ENCODE measurements around the gene CHI3L2.
"Not testable (repeated sequence)": the region's sequence is repeated elsewhere in the genome, so short reads cannot be mapped to it uniquely, and the experiment has no call there.

Gene CHI3L2

DNA sequence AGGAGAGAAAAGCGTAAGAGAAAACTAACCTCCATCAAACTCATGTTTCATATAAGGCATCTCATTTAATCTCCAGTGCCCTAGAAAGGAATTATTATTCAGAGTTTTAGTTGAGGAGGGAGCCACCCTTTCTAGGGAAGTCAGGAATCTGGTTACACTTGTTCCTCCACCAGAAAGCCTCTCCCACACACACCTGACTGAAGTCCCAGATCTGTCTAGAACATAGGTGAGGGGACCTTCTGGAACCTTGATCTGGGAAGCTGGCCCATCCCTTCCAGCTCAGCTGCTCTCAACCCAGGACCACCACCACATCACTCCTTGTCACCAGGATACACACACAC, 25.2 kb upstream of the CHI3L2 start:
- DNase-seq (ENCODE audit: low read depth) = no peak

- no peak for DNase-seq (ENCODE audit: low read depth)
Observed at GRCh38 chr1:111202707-111203623, 24.5 kb upstream of the CHI3L2 start.

- peak; percentile 79 for DNase-seq (ENCODE audit: low read depth)
Observed at GRCh38 chr1:111203681-111204200, 23.8 kb upstream of the CHI3L2 start.

GRCh38 chr1:111204201-111204982, 23.1 kb upstream of the CHI3L2 start:
- DNase-seq (ENCODE audit: low read depth) = peak; percentile 52

GRCh38 chr1:111204983-111205713, 22.4 kb upstream of the CHI3L2 start:
- DNase-seq (ENCODE audit: low read depth) = no peak

DNA sequence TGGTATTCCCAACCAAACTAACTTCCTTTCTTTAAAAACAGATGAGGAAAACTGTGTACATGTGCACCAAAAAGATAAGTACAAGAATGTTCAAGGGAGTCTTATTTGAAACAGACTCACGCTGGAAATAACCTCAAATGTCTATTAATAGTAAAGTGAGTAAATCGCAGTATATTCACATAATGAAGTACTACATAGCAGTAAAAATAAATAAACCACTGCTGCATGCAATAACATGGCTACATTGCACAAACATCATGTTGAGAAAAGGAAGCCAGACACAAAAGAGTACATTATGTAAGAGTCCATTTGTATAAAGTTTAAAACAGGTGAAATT, 21.8 kb upstream of the CHI3L2 start:
- DNase-seq (ENCODE audit: low read depth) = no peak

DNA sequence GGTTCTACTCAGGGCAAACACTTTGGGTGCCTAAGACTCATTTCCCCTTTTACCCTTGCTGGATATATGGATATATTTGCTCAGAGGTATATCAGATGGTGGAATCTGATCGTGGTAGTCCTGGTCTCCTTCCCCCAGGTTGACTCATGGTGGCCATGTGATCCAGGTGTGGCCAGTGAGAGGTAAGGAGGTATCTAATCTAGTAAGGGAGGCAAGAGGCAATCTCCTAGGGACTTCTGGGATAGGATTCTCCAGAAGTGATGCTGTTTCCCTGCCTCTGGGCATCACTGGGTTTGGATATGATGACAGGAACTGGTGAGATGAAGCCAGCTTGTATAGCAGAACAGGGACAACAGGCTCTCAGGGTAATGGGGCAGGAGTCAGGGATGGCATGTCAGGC, 18.6 kb upstream of the CHI3L2 start:
- DNase-seq (ENCODE audit: low read depth) = no peak

DNA sequence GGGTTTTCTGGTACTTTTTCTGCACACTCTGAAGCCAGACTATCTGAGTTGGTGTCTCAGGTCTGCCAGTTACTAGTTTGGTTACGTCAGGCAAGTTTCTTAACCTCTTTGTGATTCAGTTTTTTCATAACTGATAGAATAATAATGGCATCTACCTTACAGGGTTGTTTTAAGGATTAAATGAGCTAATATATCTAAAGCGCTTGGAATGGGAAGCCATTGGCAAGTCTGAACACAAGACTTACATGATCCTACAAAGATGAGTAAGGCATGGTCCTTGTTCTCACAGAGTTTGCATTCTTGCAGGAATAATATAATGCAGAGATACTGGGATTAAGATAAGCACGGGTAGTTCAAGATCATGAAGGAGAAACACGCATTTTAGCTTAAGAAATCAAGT, 17.9 kb upstream of the CHI3L2 start:
- DNase-seq (ENCODE audit: low read depth) = no peak

- DNase-seq (ENCODE audit: low read depth) = no peak
Observed at GRCh38 chr1:111211921-111212320, 15.6 kb upstream of the CHI3L2 start.

DNA sequence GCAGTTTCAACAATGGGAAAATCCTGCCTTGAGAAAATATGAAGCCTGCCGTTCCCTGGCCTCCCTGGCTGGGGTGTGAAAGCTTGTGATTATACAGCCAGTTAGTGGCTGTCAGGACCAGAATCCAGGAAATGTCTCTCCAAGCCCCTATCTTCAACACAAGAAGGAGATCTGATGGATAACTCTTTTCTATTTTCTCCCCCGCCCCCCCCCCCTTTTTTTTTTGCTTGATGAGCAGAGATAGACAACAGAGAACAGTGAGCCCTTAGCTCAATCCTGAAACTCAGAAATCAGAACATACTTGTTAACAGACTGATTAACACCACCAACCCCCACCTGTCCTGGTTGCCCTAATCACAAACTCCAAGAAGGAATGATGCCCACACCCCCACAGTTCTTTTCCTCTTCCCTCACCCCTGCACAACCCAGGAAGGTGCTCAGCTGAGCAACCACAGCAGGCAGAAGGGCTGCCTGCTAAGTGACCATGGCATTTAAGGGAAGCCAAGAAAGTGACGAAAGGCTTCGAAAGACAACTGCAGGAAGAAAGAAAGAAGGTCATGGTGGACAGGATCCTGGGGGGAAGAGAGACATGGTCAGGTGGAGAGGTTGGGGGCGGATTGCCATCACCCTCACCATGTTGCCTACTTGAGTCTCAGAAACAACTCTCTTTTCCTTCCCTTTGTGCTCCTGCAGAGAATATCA, 14.7 kb upstream of the CHI3L2 start:
- no peak for DNase-seq (ENCODE audit: low read depth)

DNA sequence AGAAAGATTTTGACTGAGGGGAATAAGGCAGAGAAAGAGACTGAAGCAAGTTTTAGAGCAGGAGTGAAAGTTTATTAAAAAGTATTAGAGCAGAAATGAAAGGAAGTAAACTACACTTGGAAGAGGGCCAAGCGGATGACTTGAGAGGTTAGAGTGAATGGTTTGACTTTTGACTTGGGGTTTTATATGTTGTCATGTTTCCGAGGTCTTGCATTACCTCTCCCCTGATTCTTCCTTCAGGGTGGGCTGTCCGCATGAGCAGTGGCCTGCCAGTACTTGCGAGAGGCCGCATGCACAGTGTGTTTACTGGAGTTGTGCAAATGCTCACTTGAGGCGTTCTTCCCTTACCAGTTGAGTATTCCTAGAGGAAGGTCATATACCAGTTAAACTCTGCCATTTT, 14.1 kb upstream of the CHI3L2 start:
- DNase-seq (ENCODE audit: low read depth) = no peak

DNA sequence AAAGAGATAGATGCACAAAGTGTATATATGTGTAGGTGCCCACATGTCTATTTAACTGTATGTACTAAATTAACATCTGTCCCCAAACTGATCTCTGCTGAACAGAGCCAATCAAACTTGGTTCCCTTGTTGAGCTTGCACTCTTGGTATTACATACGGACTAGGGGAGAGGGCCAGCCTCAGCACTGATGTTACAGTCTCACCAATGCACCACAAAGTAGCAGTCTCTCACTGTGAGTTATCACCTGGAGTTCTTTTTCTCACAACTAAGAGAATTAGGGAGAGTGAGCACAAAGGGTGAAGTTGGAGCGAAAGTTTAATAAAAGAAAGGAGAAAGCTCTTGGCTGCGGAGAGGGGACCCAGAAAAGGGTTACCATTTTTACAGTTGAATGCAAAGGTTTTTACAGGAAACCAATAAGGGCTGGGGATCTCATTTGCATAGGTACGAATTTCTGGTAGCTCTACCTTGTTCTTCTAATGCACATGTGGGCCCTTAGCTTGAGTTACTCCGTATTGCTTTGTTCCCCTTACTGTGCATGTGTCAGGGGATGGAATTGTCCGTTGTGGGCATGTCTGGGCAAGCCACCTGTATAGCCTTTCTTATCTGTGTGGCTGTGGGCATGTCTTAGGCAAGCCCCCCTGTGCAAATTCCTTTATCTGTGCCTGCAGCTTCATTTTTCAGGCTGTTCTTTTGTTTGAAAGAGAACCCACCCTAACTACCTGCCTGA, 13.3 kb upstream of the CHI3L2 start:
- no peak for DNase-seq (ENCODE audit: low read depth)

DNA sequence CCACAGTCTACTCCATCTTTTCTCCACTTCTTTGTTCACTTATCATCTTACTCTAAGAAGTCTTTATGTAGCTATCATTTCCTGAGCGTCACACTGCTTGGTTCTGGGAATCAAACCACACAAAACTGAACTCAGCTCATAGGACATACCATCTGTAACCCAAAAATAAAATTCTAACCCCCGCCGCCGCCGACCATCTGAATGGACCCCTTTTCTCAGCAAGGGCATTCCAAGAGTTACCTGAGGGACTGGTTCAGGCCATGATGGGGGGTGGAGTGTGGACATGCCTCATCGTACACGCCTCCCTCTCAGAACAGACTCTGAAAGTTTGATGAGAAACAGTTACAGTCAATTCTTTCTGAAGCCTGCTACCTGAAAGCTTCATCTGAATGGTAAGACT, 12.6 kb upstream of the CHI3L2 start:
- no peak for DNase-seq (ENCODE audit: low read depth)

DNA sequence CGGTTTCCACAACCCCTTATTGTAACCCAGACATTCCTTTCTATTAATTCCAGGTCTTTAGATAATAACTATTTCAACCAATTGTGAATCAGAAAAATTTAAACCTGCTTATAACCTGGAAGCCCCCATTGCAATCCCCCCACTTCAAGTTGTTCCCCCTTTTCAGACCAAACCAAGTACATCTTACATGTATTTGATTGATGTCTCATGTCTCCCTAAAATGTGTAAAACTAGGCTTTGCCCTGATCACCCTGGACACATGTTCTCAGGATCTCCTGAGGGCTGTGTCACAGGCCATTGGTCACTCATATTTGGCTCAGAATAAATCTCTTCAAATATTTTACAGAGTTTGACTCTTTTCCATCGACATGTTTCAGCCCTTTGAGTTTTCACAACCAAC, 12.2 kb upstream of the CHI3L2 start:
- DNase-seq (ENCODE audit: low read depth) = not testable (repeated sequence)

- DNase-seq (ENCODE audit: low read depth) = no peak
Observed at GRCh38 chr1:111216751-111217150, 10.8 kb upstream of the CHI3L2 start.

DNA sequence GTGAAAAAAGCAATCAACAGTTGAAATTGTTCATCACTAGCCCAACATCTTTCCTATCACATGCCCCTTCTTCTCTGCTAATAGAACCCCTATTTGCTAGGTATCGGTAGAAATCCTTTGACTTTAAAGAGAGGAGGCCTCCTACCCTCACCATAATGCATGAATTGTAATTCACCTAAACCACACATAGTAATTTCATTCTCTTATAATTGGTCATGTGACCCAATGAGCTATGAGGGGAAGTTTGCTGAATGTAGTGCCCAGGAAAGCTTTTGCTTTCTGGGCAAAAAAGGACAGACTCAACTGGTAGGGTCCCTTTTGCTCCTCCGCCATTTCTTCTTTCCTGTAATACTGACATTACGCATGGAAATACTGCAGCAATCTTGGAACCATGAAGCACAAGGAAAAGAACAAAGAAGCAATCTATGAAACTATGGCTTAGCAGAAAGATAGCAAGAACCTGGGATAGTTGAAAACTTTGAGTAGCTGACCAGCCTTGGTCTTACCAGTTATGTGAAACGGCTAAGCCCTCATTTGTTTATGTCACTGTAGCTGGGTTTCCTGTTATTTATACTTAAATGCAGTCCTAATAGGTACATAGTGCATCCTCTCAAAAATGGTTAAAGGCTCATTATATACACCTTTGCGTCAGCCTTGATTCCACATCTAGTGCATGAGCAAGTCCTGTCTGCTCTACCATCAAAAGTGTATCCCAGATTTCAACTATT, 10.2 kb upstream of the CHI3L2 start:
- DNase-seq (ENCODE audit: low read depth) = no peak

- no peak for DNase-seq (ENCODE audit: low read depth)
Observed at GRCh38 chr1:111218701-111219556, 8.6 kb upstream of the CHI3L2 start.

DNA sequence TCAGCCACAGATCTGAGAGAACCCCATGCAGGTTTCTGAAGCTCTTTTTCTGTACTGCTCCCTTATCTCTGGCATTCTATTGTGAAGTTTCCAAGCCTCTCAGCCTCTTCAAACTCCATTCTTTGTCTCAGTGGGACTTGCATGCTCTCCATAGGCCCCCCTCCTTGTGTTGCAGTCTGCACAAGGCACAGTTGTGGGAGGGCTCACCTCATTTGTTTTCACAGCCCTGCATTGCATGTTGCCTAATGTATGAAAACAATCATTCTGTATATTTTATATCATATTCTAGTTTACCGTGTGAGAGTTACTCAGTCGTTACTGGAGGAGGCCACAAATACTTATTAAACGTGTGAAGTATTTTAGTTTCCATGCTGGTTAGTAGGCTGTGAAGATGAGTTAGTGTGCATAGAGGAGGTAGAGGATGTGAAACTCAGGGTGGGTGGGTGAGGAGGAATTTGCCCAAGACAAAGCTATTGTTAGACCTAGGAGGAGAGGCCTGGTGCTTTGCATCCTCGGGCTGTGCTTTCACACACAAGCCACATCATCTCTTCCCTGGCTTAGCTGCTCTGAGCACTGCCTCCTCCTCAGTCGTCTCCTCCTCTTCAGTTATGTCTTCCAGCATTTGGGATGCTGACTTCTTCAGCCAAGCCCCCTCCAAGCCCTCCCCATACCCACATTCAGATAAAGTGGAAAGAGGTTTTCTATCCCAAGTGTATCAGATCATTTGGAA, 7.8 kb upstream of the CHI3L2 start:
- DNase-seq (ENCODE audit: low read depth) = peak; percentile 55
